Thyroid gland (tissue), 4 donors: ENCODE measurements around the gene GPR137B.

ENCODE experiments used
- CTCF ChIP-seq, 6 experiments: fragments of 200-600 bp in 3 of 6; fragments of 450-650 bp in 3 of 6; sonication (generic) in 3 of 6; IDR thresholded peaks; one replicate each; pipeline ENCODE4 v1.5.1; 2016 to 2019; ENCODE audit warnings: antibody characterized with exemption in 6 of 6, mild to moderate bottlenecking in 2 of 6, inconsistent platforms in 1 of 6, moderate library complexity in 1 of 6
- POLR2A ChIP-seq, 2 donors: fragments of 450-650 bp; IDR thresholded peaks; one replicate each; pipeline ENCODE4 v1.6.1; 2017; ENCODE audit warnings: antibody characterized with exemption in 2 of 2, mild to moderate bottlenecking in 2 of 2, moderate library complexity in 1 of 2

GRCh38 chr1:236113324-236114032, 28.9 kb upstream of the GPR137B start:
- no peak for TF ChIP-seq CTCF (IDR thresholded peaks at IDR 0.05)
- no peak for TF ChIP-seq POLR2A (IDR thresholded peaks at IDR 0.05)
